Subcutaneous abdominal adipose tissue (tissue), 5 donors: Measurements from ENCODE around the gene LRFN3.
A peak's percentile ranks its signal among the peaks of the same experiment; 100 is the strongest.
"Not testable (repeated sequence)": the region's sequence is repeated elsewhere in the genome, so short reads cannot be mapped to it uniquely, and the experiment has no call there.

Source experiments
- H3K27ac ChIP-seq: one replicate; pipeline ENCODE4 v1.7.0; 2013; ENCODE audit warnings: low read depth, mild to moderate bottlenecking, inconsistent platforms, low read length, moderate library complexity
- H3K27me3 ChIP-seq, 5 donors: one replicate each; pipeline ENCODE4 v1.7.0; 2013; ENCODE audit warnings: low read length in 5 of 5, inconsistent platforms in 1 of 5; ENCODE audit not compliant: control insufficient read depth in 5 of 5, insufficient read depth in 4 of 5
- H3K36me3 ChIP-seq, 5 donors: one replicate each; pipeline ENCODE4 v1.7.0; 2013; ENCODE audit warnings: low read length in 5 of 5; ENCODE audit not compliant: control insufficient read depth in 5 of 5, insufficient read depth in 5 of 5
- H3K4me1 ChIP-seq, 5 donors: one replicate each; pipeline ENCODE4 v1.7.0; 2013; ENCODE audit warnings: low read length in 5 of 5, mild to moderate bottlenecking in 3 of 5, moderate library complexity in 1 of 5; ENCODE audit not compliant: control insufficient read depth in 5 of 5, insufficient read depth in 5 of 5
- H3K4me3 ChIP-seq, 5 donors: one replicate each; pipeline ENCODE4 v1.7.0; 2013; ENCODE audit warnings: low read length in 5 of 5, low read depth in 1 of 5
- H3K9ac ChIP-seq, 5 donors: one replicate each; pipeline ENCODE4 v1.7.0; 2013; ENCODE audit warnings: low read length in 5 of 5, mild to moderate bottlenecking in 4 of 5, moderate library complexity in 3 of 5
- H3K9me3 ChIP-seq, 5 donors: one replicate each; pipeline ENCODE4 v1.7.0; 2013; ENCODE audit warnings: low read length in 5 of 5; ENCODE audit not compliant: control insufficient read depth in 5 of 5
- donor health status: healthy.
- donor health status: healthy.
- donor health status: healthy.
- donor health status: healthy.
- donor health status: healthy.

LRFN3 gene

DNA sequence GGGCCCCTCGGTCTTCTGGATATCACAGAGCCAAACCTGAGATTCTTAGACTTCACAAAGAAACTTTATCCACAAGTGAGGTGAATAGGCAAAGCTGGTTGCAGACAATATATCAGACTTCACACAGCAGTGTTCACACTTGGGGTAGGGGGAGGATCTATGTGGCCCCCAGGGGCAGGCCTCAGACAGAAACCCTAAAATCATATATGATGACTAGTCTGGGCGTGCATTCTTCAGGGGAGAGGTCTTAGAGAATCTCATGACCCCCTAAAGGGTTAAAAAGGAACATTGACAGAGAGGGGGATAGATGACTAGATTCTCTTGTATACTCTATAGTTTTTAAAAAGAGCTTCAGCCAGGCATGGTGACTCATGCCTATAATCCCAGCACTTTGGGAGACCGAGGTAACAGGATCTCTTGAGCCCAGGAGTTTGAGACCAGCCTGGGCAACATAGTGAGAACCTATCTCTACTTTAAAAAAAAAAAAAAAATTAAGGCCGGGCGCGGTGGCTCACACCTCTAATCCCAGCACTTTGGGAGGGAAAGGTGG lies 30.9 kb upstream of the LRFN3 start:
- Histone ChIP-seq H3K27ac (peak overlapping the region; percentile 22), H3K4me3 (peak overlapping the region in 1 of 5 donors; percentile 12), H3K36me3 (peaks cover 0 to 4% (median 0%) of the 10 kb centered on the region in 5 donors), H3K27me3 (no peaks in the 10 kb centered on the region), H3K9ac (peak overlapping the region in 1 of 5 donors; percentile 6), H3K9me3 (no peaks in the 10 kb centered on the region), H3K4me1 (peaks cover 2 to 56% (median 42%) of the 10 kb centered on the region in 5 donors)

DNA sequence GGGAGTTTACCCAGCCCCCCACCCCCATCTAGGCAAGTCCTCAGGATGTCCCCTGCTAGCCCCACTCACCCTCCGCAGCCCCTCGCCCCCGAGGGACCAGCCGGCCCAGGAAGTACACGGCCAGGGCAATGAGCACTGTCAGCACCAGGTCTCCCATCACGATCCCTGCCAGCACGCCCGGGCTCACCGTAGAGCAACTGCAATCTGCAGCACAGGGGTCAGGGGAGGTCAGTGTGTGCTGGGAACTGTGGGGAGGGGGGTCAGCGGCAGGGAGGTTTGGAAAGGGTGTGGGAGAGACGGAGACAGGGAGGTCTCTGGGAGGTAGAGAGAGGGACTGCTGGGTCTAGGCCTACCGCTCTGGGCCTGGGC lies 28.8 kb upstream of the LRFN3 start:
- peaks cover under 1 to 38% (median 26%) of the 10 kb centered on the region in 5 donors for H3K4me1 ChIP-seq
- H3K36me3 ChIP-seq = peaks cover 0 to 4% (median 0%) of the 10 kb centered on the region in 5 donors
- no peaks in the 10 kb centered on the region for H3K9me3 ChIP-seq
- H3K4me3 ChIP-seq = peak overlapping the region; percentile 55 to 69 (median 61)
- H3K27me3 ChIP-seq = no peaks in the 10 kb centered on the region
- peak overlapping the region in 4 of 5 donors; percentile 15 to 75 (median 70) for H3K9ac ChIP-seq
- H3K27ac ChIP-seq = peak overlapping the region; percentile 50

DNA sequence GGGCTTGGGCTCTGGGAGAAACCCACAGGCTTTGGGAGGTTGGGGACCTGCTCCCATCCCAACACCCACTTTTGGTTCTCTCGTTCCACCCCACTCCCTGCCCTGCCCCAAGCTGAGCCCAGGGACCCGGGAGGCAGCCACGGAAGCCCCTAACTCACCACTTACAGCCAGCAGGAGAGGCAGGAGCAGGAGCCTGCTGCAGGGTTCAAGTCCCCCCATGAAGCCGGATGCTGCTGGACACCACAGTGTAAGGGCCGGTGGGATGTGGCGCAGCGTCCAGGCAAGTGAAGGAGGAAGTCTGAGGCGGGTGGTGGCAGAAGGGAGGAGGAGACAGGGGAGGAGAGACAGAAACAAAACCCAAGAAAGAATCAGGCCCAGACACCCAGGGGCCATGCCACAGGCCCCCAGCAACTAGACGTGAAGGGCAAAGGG lies 28.1 kb upstream of the LRFN3 start, which contains the start of gene TYROBP:
TSS of gene TYROBP (minus strand) at position 286 of the 432 bp plus-strand sequence. CDS start at position 219, 67 bp downstream.
- Histone ChIP-seq H3K4me1 (peaks cover 0 to 31% (median 24%) of the 10 kb centered on the region in 5 donors), H3K36me3 (peaks cover 0 to 4% (median 0%) of the 10 kb centered on the region in 5 donors), H3K4me3 (peak within 1 kb of the TSS; percentile 55 to 69 (median 61)), H3K27me3 (no peaks in the 10 kb centered on the region), H3K9ac (peak within 1 kb of the TSS in 4 of 5 donors; percentile 15 to 75 (median 70)), H3K9me3 (no peaks in the 10 kb centered on the region), H3K27ac (peak within 1 kb of the TSS; percentile 50)

DNA sequence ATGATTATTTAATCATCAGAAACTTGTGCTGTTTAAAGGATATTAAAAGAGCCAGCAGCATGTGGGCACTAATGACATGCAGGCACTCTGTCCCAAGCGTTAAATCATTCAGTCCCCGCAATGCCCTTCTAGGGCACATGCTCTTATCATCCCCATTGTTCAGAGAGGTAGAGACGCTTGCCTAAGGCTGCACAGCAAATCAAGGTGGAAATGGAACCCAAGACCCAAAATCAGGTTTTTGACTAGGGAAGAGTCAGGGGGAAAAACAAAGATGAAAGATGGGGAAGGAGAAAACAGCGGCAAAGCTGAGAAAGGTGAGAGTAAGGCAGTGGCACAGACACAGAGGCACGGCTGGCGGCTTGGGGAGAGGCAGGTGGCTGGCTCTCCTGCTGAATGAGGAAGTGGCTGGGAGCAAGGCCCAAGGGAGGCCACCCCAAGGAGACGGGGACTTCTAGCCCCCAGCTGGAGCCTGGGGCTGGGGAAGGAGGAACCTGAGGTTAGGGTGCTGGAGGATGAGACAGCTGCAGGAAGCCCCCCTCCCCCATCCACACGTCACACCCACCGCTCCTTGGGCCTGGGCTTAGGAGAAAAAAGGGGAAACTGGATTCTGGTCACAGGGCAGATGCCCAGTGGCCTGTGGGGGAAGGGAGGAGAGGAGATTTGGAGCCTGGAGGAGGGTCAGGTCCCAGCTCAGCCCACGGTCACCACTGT lies 27.0 kb upstream of the LRFN3 start:
- H3K9ac ChIP-seq = peak overlapping the region in 1 of 5 donors; percentile 57
- H3K36me3 ChIP-seq = peaks cover 0 to 4% (median 0%) of the 10 kb centered on the region in 5 donors
- peak overlapping the region in 3 of 5 donors; percentile 27 to 69 (median 35) for H3K4me3 ChIP-seq
- H3K27me3 ChIP-seq = no peaks in the 10 kb centered on the region
- peaks cover 0 to 20% (median 17%) of the 10 kb centered on the region in 5 donors for H3K4me1 ChIP-seq
- no peaks in the 10 kb centered on the region for H3K9me3 ChIP-seq
- peak overlapping the region; percentile 50 for H3K27ac ChIP-seq

DNA sequence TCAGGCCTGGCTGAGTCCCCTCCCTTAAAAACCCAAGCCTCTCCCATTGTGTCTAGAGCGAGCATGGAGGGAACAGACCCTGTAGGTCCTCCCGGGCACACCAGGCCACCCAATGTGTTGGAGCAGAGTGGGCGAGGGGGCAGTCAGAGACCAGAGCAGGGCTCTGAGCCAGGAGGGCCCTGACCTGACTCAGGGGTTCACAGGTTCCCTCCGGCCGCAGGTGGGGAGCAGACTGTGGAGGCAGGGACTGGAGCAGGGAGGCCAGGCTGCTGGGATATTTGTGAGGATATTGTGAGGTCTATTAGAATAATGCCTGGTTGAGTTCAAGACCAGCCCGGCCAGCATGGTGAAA lies 26.5 kb upstream of the LRFN3 start:
- no peak overlapping the region for H3K9ac ChIP-seq
- H3K9me3 ChIP-seq = no peaks in the 10 kb centered on the region
- peaks cover 0 to 17% (median 15%) of the 10 kb centered on the region in 5 donors for H3K4me1 ChIP-seq
- no peak overlapping the region for H3K27ac ChIP-seq
- peaks cover 0 to 4% (median 0%) of the 10 kb centered on the region in 5 donors for H3K36me3 ChIP-seq
- no peak overlapping the region for H3K4me3 ChIP-seq
- no peaks in the 10 kb centered on the region for H3K27me3 ChIP-seq

DNA sequence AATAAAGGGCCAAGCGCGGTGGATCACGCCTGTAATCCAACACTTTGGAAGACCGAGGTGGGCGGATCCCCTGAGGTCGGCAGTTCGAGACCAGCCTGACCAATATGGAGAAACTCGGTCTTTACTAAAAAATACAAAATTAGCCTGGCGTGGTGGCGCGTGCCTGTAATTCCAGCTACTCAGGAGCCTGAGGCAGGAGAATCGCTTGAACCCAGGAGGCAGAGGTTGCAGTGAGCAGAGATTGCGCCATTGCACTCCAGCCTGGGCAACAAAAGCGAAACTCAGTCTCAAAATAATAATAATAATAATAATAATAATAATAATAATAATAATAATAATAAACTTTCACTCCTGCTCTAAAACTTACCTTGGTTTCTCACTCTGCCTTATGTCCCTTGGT lies 25.8 kb upstream of the LRFN3 start:
- not testable (repeated sequence) for H3K9me3 ChIP-seq, H3K4me3 ChIP-seq, H3K9ac ChIP-seq, H3K36me3 ChIP-seq, H3K27me3 ChIP-seq, H3K27ac ChIP-seq
- peaks cover 0 to 16% (median 13%) of the 10 kb centered on the region in 5 donors for H3K4me1 ChIP-seq

DNA sequence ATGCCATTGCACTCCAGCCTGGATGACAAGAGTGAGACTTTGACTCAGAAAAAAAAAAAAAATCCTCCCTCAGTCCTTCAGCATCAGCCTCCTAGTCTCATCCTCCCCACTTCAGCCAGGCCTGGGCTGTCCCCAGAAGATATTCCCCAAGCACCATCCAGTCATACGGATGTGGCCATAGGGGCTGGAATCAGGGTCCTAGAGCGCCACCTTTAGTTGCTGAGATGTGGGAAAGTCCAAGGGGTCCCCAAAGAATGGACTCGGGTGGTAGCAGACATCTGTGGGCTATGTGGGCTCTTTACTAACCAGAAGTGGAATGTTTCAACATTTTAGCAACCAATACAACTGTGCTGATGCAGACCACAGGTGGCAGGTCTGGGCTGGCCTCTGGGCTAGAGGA lies 25.0 kb upstream of the LRFN3 start:
- no peak overlapping the region for H3K9ac ChIP-seq
- peaks cover 0 to 4% (median 0%) of the 10 kb centered on the region in 5 donors for H3K36me3 ChIP-seq
- H3K27me3 ChIP-seq = no peaks in the 10 kb centered on the region
- H3K27ac ChIP-seq = no peak overlapping the region
- no peaks in the 10 kb centered on the region for H3K9me3 ChIP-seq
- peaks cover 0 to 15% (median 10%) of the 10 kb centered on the region in 5 donors for H3K4me1 ChIP-seq
- no peak overlapping the region for H3K4me3 ChIP-seq

DNA sequence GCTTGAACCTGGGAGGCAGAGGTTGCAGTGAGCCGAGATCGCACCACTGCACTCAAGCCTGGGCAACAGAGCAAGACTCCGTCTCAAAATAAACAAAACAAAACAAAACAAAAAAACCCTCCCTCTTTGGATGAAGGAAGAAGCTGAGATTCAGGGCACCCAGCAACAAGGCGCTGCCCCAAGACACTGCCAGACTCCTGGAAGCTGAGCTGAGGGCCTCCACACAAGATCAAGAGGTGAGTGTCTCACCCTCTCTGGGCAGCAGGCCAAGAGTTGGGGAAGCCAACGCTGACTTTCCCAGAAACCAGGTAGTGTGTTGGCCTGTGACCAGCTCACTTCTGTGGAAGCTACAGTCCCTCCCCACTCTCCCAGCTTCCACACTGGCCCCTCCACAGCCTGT lies 24.4 kb upstream of the LRFN3 start:
- Histone ChIP-seq H3K9me3 (no peaks in the 10 kb centered on the region), H3K4me3 (no peak overlapping the region), H3K27me3 (no peaks in the 10 kb centered on the region), H3K27ac (no peak overlapping the region), H3K36me3 (peaks cover 0 to 4% (median 0%) of the 10 kb centered on the region in 5 donors), H3K9ac (no peak overlapping the region), H3K4me1 (peaks cover 0 to 9% (median 4%) of the 10 kb centered on the region in 5 donors)

DNA sequence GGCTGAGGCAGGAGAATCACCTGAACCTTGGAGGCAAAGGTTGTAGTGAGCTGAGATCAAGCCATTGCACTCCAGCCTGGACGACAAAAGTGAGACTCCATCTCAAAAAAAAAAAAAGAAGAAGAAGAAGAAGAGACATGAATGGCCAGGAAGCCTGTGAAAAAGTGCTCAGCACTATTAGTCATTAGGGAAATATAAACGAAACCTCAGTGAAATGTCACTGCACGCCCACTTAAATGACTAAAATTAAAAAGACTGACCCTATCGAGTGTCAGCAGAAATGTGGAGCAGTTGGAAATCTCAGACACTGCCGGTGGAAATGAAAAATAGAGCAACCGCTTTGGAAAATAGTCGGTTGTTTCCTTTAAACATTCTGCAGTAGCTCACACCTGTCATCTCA lies 22.6 kb upstream of the LRFN3 start:
- Histone ChIP-seq H3K4me1 (peaks cover 0 to 5% (median 0%) of the 10 kb centered on the region in 5 donors), H3K36me3 (no peaks in the 10 kb centered on the region), H3K27ac (no peak overlapping the region), H3K9me3 (no peaks in the 10 kb centered on the region), H3K4me3 (no peak overlapping the region), H3K9ac (no peak overlapping the region), H3K27me3 (no peaks in the 10 kb centered on the region)

DNA sequence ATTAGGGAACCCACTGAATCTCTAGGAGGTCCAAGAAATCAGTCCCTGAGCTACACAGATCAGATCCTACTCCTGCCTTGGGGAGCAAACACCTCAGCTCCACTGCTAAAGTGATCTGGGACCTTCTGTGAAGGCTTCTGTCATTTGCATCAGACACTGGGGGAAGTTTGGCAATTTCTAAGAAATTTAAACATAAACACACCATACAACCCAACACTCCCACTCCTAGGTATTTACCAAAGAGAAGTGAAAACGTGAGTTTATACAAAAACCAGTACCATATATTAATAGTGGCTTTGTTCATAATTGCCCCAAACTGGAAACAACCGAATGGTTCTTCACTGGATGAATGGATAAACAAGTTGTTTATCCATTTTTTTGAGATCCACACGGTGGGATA lies 20.7 kb upstream of the LRFN3 start:
- no peaks in the 10 kb centered on the region for H3K27me3 ChIP-seq
- no peak overlapping the region for H3K9ac ChIP-seq
- H3K4me3 ChIP-seq = no peak overlapping the region
- H3K36me3 ChIP-seq = no peaks in the 10 kb centered on the region
- no peak overlapping the region for H3K27ac ChIP-seq
- H3K9me3 ChIP-seq = no peaks in the 10 kb centered on the region
- no peaks in the 10 kb centered on the region for H3K4me1 ChIP-seq
